Astrocyte of the cerebellum (primary cell): ENCODE results near the gene SETD2.
A peak's percentile ranks its signal among the peaks of the same experiment; 100 is the strongest.

Experiments
- DNase-seq: peaks from one replicate; pipeline ENCODE4 v3.0.0-alpha.2; 2011; ENCODE audit warnings: low read depth
- H3K4me3 ChIP-seq: 2 replicates; pipeline ENCODE4 v1.5.1; 2011; ENCODE audit warnings: mild to moderate bottlenecking, low read depth, low read length, moderate library complexity
- in situ Hi-C: cut with HindIII; loops from 2 replicates; pipeline ENCODE4 v1.10.0; 2017; ENCODE audit warnings: low sequenced_read_pairs
- TF ChIP-seq, protein P1 (sequence below): IDR thresholded peaks from 2 replicates; pipeline ENCODE4 v1.5.1; 2012; ENCODE audit warnings: low read length, low read depth, moderate library complexity, mild to moderate bottlenecking; ENCODE audit errors: missing control alignments

SETD2 gene

DNA sequence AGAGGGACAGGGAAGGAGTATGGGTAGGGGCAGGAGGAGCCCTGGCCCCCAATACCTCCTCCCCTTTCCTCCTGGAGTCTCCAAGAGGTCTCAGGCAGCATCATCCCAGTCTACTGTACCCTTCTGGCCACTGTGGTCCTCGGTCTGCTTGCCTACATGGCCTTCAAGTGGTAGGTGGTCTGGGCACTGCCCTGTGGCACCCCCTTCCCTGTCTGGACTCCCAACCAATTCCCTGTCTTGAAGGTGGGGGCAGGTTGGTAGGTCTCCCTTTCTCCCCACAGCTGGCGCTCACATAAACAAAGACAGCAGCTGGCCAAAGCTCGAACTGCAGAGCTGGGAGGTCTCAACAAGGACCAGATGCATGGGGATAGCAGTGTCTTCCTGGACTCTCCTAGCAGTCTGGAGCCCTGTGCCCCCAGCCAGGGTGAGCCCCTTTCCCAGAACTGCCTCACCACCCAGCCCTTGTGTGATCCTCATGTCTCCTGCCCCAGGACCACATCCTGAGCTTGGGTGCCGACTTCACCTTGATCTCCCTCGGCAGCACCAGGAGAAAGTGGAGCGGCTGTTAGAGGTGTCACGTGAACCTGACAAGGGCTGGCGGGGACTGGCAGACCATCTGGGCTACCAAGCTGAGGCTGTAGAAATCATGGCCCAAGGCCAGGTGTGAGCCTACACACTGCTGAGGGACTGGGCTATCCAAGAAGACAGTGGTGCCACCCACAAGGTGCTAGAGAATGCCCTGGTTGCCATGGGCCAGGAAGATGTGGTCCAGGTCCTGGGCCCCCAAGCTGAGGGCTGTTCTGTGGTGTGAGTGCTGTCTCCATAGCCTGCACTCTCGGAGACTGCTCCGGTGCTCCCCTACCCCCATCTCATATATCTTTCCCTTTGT lies 151.3 kb downstream of the SETD2 start:
- TF ChIP-seq, protein P1, sequence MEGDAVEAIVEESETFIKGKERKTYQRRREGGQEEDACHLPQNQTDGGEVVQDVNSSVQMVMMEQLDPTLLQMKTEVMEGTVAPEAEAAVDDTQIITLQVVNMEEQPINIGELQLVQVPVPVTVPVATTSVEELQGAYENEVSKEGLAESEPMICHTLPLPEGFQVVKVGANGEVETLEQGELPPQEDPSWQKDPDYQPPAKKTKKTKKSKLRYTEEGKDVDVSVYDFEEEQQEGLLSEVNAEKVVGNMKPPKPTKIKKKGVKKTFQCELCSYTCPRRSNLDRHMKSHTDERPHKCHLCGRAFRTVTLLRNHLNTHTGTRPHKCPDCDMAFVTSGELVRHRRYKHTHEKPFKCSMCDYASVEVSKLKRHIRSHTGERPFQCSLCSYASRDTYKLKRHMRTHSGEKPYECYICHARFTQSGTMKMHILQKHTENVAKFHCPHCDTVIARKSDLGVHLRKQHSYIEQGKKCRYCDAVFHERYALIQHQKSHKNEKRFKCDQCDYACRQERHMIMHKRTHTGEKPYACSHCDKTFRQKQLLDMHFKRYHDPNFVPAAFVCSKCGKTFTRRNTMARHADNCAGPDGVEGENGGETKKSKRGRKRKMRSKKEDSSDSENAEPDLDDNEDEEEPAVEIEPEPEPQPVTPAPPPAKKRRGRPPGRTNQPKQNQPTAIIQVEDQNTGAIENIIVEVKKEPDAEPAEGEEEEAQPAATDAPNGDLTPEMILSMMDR: no peak
- DNase-seq: no peak
- H3K4me3 ChIP-seq: no peak overlapping the region
- in situ Hi-C loops: no loop called here

DNA sequence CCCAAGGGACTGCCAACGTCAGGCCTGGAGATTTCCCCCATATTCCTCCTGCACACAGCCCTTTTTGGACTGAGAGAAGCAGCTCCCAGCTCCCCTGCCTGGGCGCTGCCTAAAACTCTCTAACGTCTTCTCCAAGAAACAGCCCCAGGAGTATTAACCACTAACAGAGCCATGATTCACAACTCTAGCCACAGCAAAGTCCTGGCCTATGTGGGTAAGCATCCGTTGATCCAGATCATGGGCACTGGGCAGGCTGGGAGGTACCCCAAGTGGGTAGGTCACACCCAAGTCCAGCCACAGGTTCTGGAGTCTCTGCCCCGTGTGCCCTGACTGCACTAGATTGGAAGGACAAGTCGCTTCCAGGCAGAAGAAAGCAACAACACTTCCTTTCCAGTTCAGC lies 152.5 kb downstream of the SETD2 start:
- in situ Hi-C loops: no loop called here
- no peak overlapping the region for H3K4me3 ChIP-seq
- TF ChIP-seq, protein P1: no peak
- DNase-seq: no peak

- in situ Hi-C loops: no loop called here
- no peak overlapping the region for H3K4me3 ChIP-seq
- no peak for DNase-seq
- TF ChIP-seq, protein P1: no peak
Observed at GRCh38 chr3:47010910-47011309, 153.0 kb downstream of the SETD2 start.

DNA sequence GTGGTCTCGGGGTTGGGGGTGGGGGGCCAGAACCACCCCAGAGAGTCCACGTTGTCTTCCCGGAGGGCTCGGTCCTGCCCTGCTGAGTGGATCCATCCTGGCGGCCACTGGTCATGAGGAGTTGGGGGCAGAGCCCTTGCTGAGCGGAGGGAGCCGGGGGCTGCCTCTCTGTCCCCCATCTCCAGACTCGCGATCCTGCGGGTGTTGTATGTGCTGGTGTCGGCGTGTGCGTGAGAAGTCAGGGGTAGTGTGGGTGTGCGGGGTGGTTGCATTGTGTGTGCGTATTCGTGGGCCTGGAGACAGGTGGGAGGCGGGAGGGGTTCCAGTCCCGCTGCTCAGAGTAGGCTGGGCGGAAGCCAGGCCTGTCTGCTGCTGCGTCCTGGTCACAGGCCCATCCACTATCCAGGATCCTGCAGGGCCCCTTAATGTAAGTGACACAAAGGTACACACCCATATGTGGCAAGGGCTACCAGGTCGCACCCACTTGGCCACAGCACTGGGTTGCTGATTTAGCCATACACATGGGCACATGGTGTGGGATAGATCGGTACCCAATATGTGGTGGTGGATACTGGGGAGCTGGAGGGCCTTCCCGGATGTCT lies 153.7 kb downstream of the SETD2 start:
- no peak for DNase-seq
- in situ Hi-C loops: no loop called here
- TF ChIP-seq, protein P1: no peak
- peak overlapping the region; percentile 43 for H3K4me3 ChIP-seq

GRCh38 chr3:47009225-47010110 lies 154.4 kb downstream of the SETD2 start:
- TF ChIP-seq, protein P1: no peak
- in situ Hi-C loops: no loop called here
- H3K4me3 ChIP-seq: peak overlapping the region; percentile 43
- DNase-seq: peak; percentile 51

DNA sequence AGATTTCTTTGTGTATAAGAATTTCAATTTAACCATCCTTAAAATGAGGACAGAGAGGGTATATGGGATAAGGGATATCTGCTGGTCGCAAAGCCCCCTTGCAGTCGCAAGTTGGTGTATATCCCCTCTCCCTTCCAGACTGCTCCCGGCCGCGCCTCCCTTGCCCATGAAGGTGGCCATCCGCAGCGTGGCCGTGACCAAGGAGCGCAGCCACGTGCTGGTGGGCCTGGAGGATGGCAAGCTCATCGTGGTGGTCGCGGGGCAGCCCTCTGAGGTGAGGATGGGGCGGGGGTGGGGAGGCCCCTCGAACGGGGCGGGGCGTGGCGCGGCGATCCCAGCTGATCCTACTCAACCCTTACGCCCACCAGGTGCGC lies 155.1 kb downstream of the SETD2 start:
- no peak for DNase-seq
- H3K4me3 ChIP-seq: peak overlapping the region; percentile 43
- in situ Hi-C loops: no loop called here
- TF ChIP-seq, protein P1: no peak
